MM.1S (cell line): ENCODE measurements around the gene TMC3.

Source experiments
- DNase-seq: peaks from one replicate; pipeline ENCODE4 v3.0.0-alpha.2; 2015
- H2AFZ ChIP-seq: fragments of 300-600 bp; sonication (generic); 2 replicates; pipeline ENCODE4 v1.6.0; 2016; ENCODE audit warnings: antibody characterized with exemption, low read length
- H3F3A ChIP-seq: fragments of 300-600 bp; sonication (generic); 2 replicates; pipeline ENCODE4 v1.6.1; 2016; ENCODE audit warnings: mild to moderate bottlenecking, antibody characterized with exemption, low read length, moderate library complexity, mixed read lengths; ENCODE audit not compliant: insufficient read depth
- H3K27ac ChIP-seq: fragments of 300-600 bp; sonication (generic); 2 replicates; pipeline ENCODE4 v1.5.1; 2016; ENCODE audit warnings: mild to moderate bottlenecking, low read length
- H3K27me3 ChIP-seq: fragments of 300-600 bp; sonication (generic); replicated peaks from 2 replicates; pipeline ENCODE4 v1.6.0; 2016; ENCODE audit warnings: low read length; ENCODE audit not compliant: insufficient read depth
- H3K36me3 ChIP-seq: fragments of 300-600 bp; sonication (generic); replicated peaks from 2 replicates; pipeline ENCODE4 v1.6.1; 2016; ENCODE audit warnings: mild to moderate bottlenecking, low read length, mixed read lengths; ENCODE audit not compliant: insufficient read depth
- H3K4me1 ChIP-seq: fragments of 300-600 bp; sonication (generic); 2 replicates; pipeline ENCODE4 v1.6.1; 2016; ENCODE audit warnings: low read length, mixed read lengths
- H3K4me2 ChIP-seq: fragments of 300-600 bp; sonication (generic); 2 replicates; pipeline ENCODE4 v1.6.0; 2016; ENCODE audit warnings: low read depth, low read length
- H3K4me3 ChIP-seq: fragments of 300-600 bp; sonication (generic); 2 replicates; pipeline ENCODE4 v1.5.1; 2016; ENCODE audit warnings: low read length, mixed read lengths
- H3K79me2 ChIP-seq: fragments of 300-600 bp; sonication (generic); 2 replicates; pipeline ENCODE4 v1.6.1; 2016; ENCODE audit warnings: mixed run types, low read length, mixed read lengths
- H3K9ac ChIP-seq: fragments of 300-600 bp; sonication (generic); 2 replicates; pipeline ENCODE4 v1.6.1; 2016; ENCODE audit warnings: low read length, mixed read lengths
- H3K9me2 ChIP-seq: fragments of 300-600 bp; sonication (generic); replicated peaks from 2 replicates; pipeline ENCODE4 v1.6.1; 2016; ENCODE audit warnings: mild to moderate bottlenecking, low read length, mixed read lengths; ENCODE audit not compliant: insufficient read depth
- H3K9me3 ChIP-seq: fragments of 300-600 bp; sonication (generic); replicated peaks from 2 replicates; pipeline ENCODE4 v1.6.1; 2016; ENCODE audit warnings: mild to moderate bottlenecking, low read length, mixed read lengths; ENCODE audit not compliant: insufficient read depth
- H4K20me1 ChIP-seq: fragments of 300-600 bp; sonication (generic); 2 replicates; pipeline ENCODE4 v1.6.1; 2016; ENCODE audit warnings: mild to moderate bottlenecking, low read length, moderate library complexity, mixed read lengths; ENCODE audit not compliant: insufficient read depth
- CTCF ChIP-seq: fragments of 300-600 bp; sonication (generic); IDR thresholded peaks from 2 replicates; pipeline ENCODE4 v1.5.1; 2016; ENCODE audit warnings: antibody characterized with exemption, low read length, mixed read lengths
- EZH2 ChIP-seq: fragments of 300-600 bp; sonication (generic); optimal IDR thresholded peaks from 2 replicates; pipeline ENCODE3; 2017; ENCODE audit warnings: low read depth, mild to moderate bottlenecking, antibody characterized with exemption, low read length, mixed read lengths
- EZH2phosphoT487 ChIP-seq: fragments of 300-600 bp; sonication (generic); IDR thresholded peaks from 2 replicates; pipeline ENCODE4 v1.6.1; 2018; ENCODE audit warnings: antibody characterized with exemption, low read length

Gene TMC3

GRCh38 chr15:81338170-81339007, 35.6 kb downstream of the TMC3 start:
- H3K79me2 ChIP-seq, result no peaks in the 10 kb centered on the region
- no peaks in the 10 kb centered on the region for H3K9me3 ChIP-seq
- TF ChIP-seq EZH2 (no peak), EZH2phosphoT487 (no peak), CTCF (no peak)
- no peaks in the 10 kb centered on the region for H3K27me3 ChIP-seq
- no peaks in the 10 kb centered on the region for H4K20me1 ChIP-seq
- no peak overlapping the region for H3K27ac ChIP-seq
- no peak overlapping the region for H2AFZ ChIP-seq
- no peaks in the 10 kb centered on the region for H3K9me2 ChIP-seq
- H3K4me3 ChIP-seq, result no peak overlapping the region
- no peak overlapping the region for H3K4me2 ChIP-seq
- no peak for DNase-seq
- no peaks in the 10 kb centered on the region for H3K4me1 ChIP-seq
- H3F3A ChIP-seq, result no peaks in the 10 kb centered on the region
- no peak overlapping the region for H3K9ac ChIP-seq
- H3K36me3 ChIP-seq, result no peaks in the 10 kb centered on the region

DNA sequence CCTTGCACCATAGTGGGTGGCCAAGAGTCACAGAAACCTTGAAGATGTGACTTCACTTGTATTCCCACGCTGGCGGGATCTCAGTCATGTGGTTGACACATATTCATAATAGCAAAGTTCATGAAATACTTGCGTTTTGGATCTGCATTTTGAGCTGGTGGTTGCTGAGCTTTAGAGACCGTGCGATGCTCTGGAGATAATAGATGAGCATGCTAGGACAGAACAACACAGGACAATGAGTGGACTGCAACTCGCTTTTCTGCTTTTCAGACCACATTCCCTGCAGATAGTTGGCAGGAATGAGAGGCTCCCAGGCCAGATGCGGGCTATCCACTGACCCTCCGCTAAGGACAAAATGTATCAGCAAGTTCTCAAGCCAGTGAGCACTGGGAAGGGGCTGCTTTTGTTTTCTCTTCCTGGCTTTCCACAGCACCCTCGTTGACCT, 36.3 kb downstream of the TMC3 start:
- Histone ChIP-seq H3K4me1 (no peaks in the 10 kb centered on the region), H3F3A (no peaks in the 10 kb centered on the region), H3K4me2 (no peak overlapping the region), H3K9me3 (no peaks in the 10 kb centered on the region), H3K79me2 (no peaks in the 10 kb centered on the region), H3K4me3 (no peak overlapping the region), H3K36me3 (no peaks in the 10 kb centered on the region), H4K20me1 (no peaks in the 10 kb centered on the region), H3K9me2 (no peaks in the 10 kb centered on the region), H3K27ac (no peak overlapping the region), H2AFZ (no peak overlapping the region), H3K27me3 (no peaks in the 10 kb centered on the region), H3K9ac (no peak overlapping the region)
- TF ChIP-seq EZH2phosphoT487, result no peak
- TF ChIP-seq CTCF, result no peak
- no peak for TF ChIP-seq EZH2
- DNase-seq, result no peak

DNA sequence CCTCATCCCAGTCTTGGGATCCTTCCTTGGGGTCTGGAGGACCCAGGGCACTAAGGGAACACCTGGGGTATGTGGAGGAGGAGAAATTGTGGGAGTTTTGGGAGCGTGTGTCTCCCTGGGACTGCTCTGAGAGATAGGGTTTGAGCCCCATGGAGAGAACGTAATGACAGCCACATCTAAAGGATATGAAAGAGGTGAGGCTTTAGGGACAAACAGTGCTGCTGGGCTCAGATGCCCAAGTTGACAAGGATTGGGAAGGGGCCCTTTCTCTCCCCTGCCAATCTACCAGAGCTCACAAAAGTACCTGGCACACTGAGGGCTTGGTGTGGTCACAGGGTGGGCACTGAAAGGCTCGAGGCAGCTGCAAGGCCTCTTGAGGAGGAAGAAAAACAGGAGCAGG, 36.8 kb downstream of the TMC3 start:
- Histone ChIP-seq H3K27ac (no peak overlapping the region), H3K9ac (no peak overlapping the region), H3K4me1 (no peaks in the 10 kb centered on the region), H3K4me3 (no peak overlapping the region), H3K36me3 (no peaks in the 10 kb centered on the region), H3K27me3 (no peaks in the 10 kb centered on the region), H3K9me2 (no peaks in the 10 kb centered on the region), H4K20me1 (no peaks in the 10 kb centered on the region), H3K79me2 (0 out of 2 replicates have a peak, but pooled peaks cover 2% of the 10 kb centered on the region), H3K4me2 (no peak overlapping the region), H3K9me3 (no peaks in the 10 kb centered on the region), H3F3A (no peaks in the 10 kb centered on the region), H2AFZ (no peak overlapping the region)
- DNase-seq, result no peak
- TF ChIP-seq EZH2 (no peak), CTCF (no peak), EZH2phosphoT487 (no peak)
